Eye (tissue), 1 donor: ENCODE results near the gene CDK5.
"Not testable (repeated sequence)": the region's sequence is repeated elsewhere in the genome, so short reads cannot be mapped to it uniquely, and the experiment has no call there.

Experiments
- DNase-seq: peaks from one replicate; pipeline ENCODE4 v3.0.0-alpha.2; 2015

The CDK5 gene

GRCh38 chr7:151056666-151057505 lies 811 bp downstream of the CDK5 start:
- no peak for DNase-seq

- DNase-seq: no peak
Observed at GRCh38 chr7:151056283-151056665, 1.4 kb downstream of the CDK5 start.

GRCh38 chr7:151053751-151054150 lies 3.9 kb downstream of the CDK5 start:
- no peak for DNase-seq

- no peak for DNase-seq
Observed at GRCh38 chr7:151053096-151053495, 4.6 kb downstream of the CDK5 start.

- DNase-seq: peak; percentile 87
Observed at GRCh38 chr7:151051108-151051507, 6.6 kb downstream of the CDK5 start.

GRCh38 chr7:151048911-151049463 lies 8.7 kb downstream of the CDK5 start:
- DNase-seq: no peak

GRCh38 chr7:151047976-151048815 lies 9.5 kb downstream of the CDK5 start, which contains the start of gene ASIC3:
Gene ASIC3, plus strand, starts transcription at chr7:151048531. Its CDS starts 355 bp downstream, at chr7:151048886.
- no peak for DNase-seq

GRCh38 chr7:151046603-151047573 lies 10.8 kb downstream of the CDK5 start:
- DNase-seq: no peak

- no peak for DNase-seq
Observed at GRCh38 chr7:151045967-151046366, 11.7 kb downstream of the CDK5 start.

GRCh38 chr7:151045262-151045661 lies 12.4 kb downstream of the CDK5 start:
- no peak for DNase-seq

GRCh38 chr7:151043959-151044358 lies 13.7 kb downstream of the CDK5 start:
- no peak for DNase-seq

GRCh38 chr7:151043449-151043848 lies 14.2 kb downstream of the CDK5 start:
- DNase-seq: not testable (repeated sequence)

- DNase-seq: no peak
Observed at GRCh38 chr7:151040616-151041375, 16.9 kb downstream of the CDK5 start.

- DNase-seq: no peak
Observed at GRCh38 chr7:151039850-151040548, 17.7 kb downstream of the CDK5 start.

GRCh38 chr7:151038951-151039849 lies 18.5 kb downstream of the CDK5 start:
- DNase-seq: no peak

- DNase-seq: no peak
Observed at GRCh38 chr7:151035902-151036301, 21.8 kb downstream of the CDK5 start.

- no peak for DNase-seq
Observed at GRCh38 chr7:151035026-151035717, 22.5 kb downstream of the CDK5 start.

- no peak for DNase-seq
Observed at GRCh38 chr7:151034312-151035025, 23.2 kb downstream of the CDK5 start.
